HepG2 (cell line): Measurements from ENCODE around the gene PRRT1B. TPM values are rescaled to one million over a fixed set of nuclear protein-coding genes. Genes with fewer than 3 reads are reported as not detected.

Experiments
- ATF7 ChIP-seq, 2 experiments: fragments of 450-650 bp in 1 of 2; sonication (generic) in 1 of 2; formaldehyde crosslinking in 1 of 2; IDR thresholded peaks; 2 replicates each; pipeline versions ENCODE4 v1.4.0 to v1.6.1; 2016 to 2020; ENCODE audit warnings: antibody characterized with exemption in 1 of 2, mild to moderate bottlenecking in 1 of 2, missing genetic modification reagents in 1 of 2
- NFKB2 ChIP-seq: sonication (generic); formaldehyde crosslinking; IDR thresholded peaks from 2 replicates; pipeline ENCODE4 v1.4.0; 2020; ENCODE audit warnings: missing genetic modification reagents, borderline replicate concordance
- NFRKB ChIP-seq: fragments of 450-650 bp; IDR thresholded peaks from 2 replicates; pipeline ENCODE4 v1.6.1; 2017
- NR1H2 ChIP-seq: sonication (generic); formaldehyde crosslinking; IDR thresholded peaks from 2 replicates; pipeline ENCODE4 v1.8.1; 2022; ENCODE audit warnings: low read depth, missing genetic modification reagents, borderline replicate concordance
- SPEN ChIP-seq: sonication (generic); formaldehyde crosslinking; IDR thresholded peaks from 2 replicates; pipeline ENCODE4 v1.5.1; 2020; ENCODE audit warnings: low read depth, mild to moderate bottlenecking, missing genetic modification reagents
- ZNF292 ChIP-seq: sonication (generic); formaldehyde crosslinking; IDR thresholded peaks from 2 replicates; pipeline ENCODE4 v1.8.1; 2022; ENCODE audit warnings: mild to moderate bottlenecking, low read depth, missing genetic modification reagents, borderline replicate concordance
- ZNF451 ChIP-seq: sonication (generic); formaldehyde crosslinking; IDR thresholded peaks from 2 replicates; pipeline ENCODE4 v1.5.0; 2020; ENCODE audit warnings: mild to moderate bottlenecking, missing genetic modification reagents
- ZNF607 ChIP-seq: sonication (generic); formaldehyde crosslinking; IDR thresholded peaks from 2 replicates; pipeline ENCODE4 v1.5.1; 2020; ENCODE audit warnings: missing genetic modification reagents, mild to moderate bottlenecking, borderline replicate concordance
- ZNF737 ChIP-seq: sonication (generic); formaldehyde crosslinking; IDR thresholded peaks from 2 replicates; pipeline ENCODE4 v1.5.0; 2020; ENCODE audit warnings: missing genetic modification reagents, mild to moderate bottlenecking, borderline replicate concordance
- ZNF780A ChIP-seq: sonication (generic); formaldehyde crosslinking; IDR thresholded peaks from 2 replicates; pipeline ENCODE4 v1.8.0; 2022; ENCODE audit warnings: mild to moderate bottlenecking, missing genetic modification reagents, moderate library complexity
- ZSCAN25 ChIP-seq: sonication (generic); formaldehyde crosslinking; IDR thresholded peaks from 2 replicates; pipeline ENCODE4 v1.8.0; 2022; ENCODE audit warnings: mild to moderate bottlenecking, missing genetic modification reagents
- polyA plus RNA-seq, 8 experiments: library from polyadenylated mRNA; depleted of rRNA in 3 of 8; stranded (reverse) in 7 of 8; unstranded in 1 of 8; fragments of >200 nt; fragmentation: Illumina TruSeq in 4 of 8; extraction: Trizol in 4 of 8; gene quantifications; 2 replicates each; pipeline versions ENCODE4 v1.2.1 to v1.2.3, GENCODE V29; 2011 to 2016; ENCODE audit warnings: low read depth in 4 of 8, missing spikeins in 1 of 8, mixed read lengths in 1 of 8; ENCODE audit not compliant: insufficient read depth in 1 of 8
- total RNA-seq, 5 experiments: library from RNA; depleted of rRNA; stranded (reverse); fragments of >200 nt; fragmentation: Illumina TruSeq; extraction: Trizol; gene quantifications; 2 replicates each; pipeline ENCODE4 v1.2.3, GENCODE V29; 2016; ENCODE audit warnings: low read depth in 1 of 5
- TF ChIP-seq, protein P1 (sequence below): sonication (generic); formaldehyde crosslinking; IDR thresholded peaks from 2 replicates; pipeline ENCODE4 v1.9.0; 2022; ENCODE audit warnings: low read depth, missing genetic modification reagents
- TF ChIP-seq, protein P2 (sequence below): sonication (generic); formaldehyde crosslinking; IDR thresholded peaks from 2 replicates; pipeline ENCODE4 v1.5.1; 2020; ENCODE audit warnings: mild to moderate bottlenecking, moderate library complexity, missing genetic modification reagents
- TF ChIP-seq, protein P3 (sequence below): sonication (generic); formaldehyde crosslinking; IDR thresholded peaks from 2 replicates; pipeline ENCODE4 v1.4.0; 2020; ENCODE audit warnings: mild to moderate bottlenecking, missing genetic modification reagents

PRRT1B gene
- total and polyA plus RNA-seq, 2 of the 13 experiments (the other 11 are each of a cell fraction or from before 2014, with no cell fraction given), result not detected

DNA sequence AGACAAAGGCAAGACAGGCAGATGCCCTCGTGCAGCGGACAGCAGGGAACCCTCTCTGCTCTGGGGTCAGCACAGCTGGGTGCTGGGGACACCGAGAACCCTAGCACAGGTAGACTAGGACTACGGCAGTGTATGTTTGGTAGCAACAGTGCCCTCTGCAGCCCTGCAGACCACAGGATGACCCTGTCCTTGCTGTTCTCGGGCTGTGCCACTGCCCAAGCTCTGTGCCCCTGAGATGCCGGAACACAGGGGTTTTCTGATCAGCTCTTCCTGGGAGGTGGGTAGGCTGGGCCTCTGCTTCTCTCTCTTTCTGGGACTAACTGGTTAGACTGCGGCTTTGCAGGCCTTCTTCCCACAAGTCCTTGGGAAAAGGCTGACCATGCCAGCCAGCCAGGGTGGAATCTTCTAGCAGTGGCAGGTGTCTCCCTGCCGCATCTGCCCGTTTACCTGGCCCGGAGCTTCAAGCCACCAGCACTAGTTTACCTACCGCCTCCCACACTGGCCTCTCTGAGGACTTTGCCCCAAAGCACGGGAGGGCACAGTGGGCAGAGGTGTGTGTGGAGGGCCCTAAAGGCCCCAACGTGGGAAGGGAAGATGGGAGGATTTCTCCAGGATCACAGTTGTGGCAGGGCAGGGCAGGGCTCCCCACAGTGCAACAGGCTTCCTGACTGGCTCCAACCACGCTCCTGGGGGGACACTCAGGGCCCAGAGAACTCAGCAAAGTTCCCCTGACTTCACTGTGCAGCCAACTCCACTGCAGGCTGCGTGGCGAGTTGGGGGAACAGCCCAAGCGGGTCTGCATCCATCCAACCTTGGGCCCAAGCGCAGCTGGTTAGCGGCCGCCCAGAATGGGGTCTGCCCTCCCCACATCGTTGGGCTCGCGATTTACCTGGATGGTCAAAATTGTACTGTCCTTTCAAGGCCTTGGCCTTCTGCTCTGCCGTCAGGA, 15.5 kb upstream of the PRRT1B start (continued):
- TF ChIP-seq ATF7 (IDR thresholded peaks at IDR 0.05), result no peak
- 0 out of 2 replicates have a peak, but pooled peaks have one; percentile 3 for TF ChIP-seq ATF7 (CRISPR knock-in tag; IDR thresholded peaks at IDR 0.05)
- 0 out of 2 replicates have a peak, but pooled peaks have one; percentile 33 for TF ChIP-seq ZNF451 (CRISPR knock-in tag)
- TF ChIP-seq, protein P1, sequence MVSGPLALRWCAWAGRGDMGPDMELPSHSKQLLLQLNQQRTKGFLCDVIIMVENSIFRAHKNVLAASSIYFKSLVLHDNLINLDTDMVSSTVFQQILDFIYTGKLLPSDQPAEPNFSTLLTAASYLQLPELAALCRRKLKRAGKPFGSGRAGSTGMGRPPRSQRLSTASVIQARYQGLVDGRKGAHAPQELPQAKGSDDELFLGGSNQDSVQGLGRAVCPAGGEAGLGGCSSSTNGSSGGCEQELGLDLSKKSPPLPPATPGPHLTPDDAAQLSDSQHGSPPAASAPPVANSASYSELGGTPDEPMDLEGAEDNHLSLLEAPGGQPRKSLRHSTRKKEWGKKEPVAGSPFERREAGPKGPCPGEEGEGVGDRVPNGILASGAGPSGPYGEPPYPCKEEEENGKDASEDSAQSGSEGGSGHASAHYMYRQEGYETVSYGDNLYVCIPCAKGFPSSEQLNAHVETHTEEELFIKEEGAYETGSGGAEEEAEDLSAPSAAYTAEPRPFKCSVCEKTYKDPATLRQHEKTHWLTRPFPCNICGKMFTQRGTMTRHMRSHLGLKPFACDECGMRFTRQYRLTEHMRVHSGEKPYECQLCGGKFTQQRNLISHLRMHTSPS (CRISPR knock-in tag), result peak; percentile 66; the same call in 1 of the 2 replicates
- 0 out of 2 replicates have a peak, but pooled peaks have one; percentile 41 for TF ChIP-seq ZNF292 (CRISPR knock-in tag)
- TF ChIP-seq SPEN (CRISPR knock-in tag), result peak; percentile 67
- TF ChIP-seq NFRKB, result no peak
- TF ChIP-seq NFKB2 (CRISPR knock-in tag), result 0 out of 2 replicates have a peak, but pooled peaks have one; percentile 58
- TF ChIP-seq ZNF780A (CRISPR knock-in tag), result no peak
- TF ChIP-seq, protein P2, sequence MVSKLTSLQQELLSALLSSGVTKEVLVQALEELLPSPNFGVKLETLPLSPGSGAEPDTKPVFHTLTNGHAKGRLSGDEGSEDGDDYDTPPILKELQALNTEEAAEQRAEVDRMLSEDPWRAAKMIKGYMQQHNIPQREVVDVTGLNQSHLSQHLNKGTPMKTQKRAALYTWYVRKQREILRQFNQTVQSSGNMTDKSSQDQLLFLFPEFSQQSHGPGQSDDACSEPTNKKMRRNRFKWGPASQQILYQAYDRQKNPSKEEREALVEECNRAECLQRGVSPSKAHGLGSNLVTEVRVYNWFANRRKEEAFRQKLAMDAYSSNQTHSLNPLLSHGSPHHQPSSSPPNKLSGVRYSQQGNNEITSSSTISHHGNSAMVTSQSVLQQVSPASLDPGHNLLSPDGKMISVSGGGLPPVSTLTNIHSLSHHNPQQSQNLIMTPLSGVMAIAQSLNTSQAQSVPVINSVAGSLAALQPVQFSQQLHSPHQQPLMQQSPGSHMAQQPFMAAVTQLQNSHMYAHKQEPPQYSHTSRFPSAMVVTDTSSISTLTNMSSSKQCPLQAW (CRISPR knock-in tag), result peak; percentile 20; the same call in 1 of the 2 replicates
- TF ChIP-seq NR1H2 (CRISPR knock-in tag), result no peak
- no peak for TF ChIP-seq ZNF737
- 0 out of 2 replicates have a peak, but pooled peaks have one; percentile 27 for TF ChIP-seq ZNF607
- peak; percentile 97 for TF ChIP-seq ZSCAN25 (CRISPR knock-in tag)
- TF ChIP-seq, protein P3, sequence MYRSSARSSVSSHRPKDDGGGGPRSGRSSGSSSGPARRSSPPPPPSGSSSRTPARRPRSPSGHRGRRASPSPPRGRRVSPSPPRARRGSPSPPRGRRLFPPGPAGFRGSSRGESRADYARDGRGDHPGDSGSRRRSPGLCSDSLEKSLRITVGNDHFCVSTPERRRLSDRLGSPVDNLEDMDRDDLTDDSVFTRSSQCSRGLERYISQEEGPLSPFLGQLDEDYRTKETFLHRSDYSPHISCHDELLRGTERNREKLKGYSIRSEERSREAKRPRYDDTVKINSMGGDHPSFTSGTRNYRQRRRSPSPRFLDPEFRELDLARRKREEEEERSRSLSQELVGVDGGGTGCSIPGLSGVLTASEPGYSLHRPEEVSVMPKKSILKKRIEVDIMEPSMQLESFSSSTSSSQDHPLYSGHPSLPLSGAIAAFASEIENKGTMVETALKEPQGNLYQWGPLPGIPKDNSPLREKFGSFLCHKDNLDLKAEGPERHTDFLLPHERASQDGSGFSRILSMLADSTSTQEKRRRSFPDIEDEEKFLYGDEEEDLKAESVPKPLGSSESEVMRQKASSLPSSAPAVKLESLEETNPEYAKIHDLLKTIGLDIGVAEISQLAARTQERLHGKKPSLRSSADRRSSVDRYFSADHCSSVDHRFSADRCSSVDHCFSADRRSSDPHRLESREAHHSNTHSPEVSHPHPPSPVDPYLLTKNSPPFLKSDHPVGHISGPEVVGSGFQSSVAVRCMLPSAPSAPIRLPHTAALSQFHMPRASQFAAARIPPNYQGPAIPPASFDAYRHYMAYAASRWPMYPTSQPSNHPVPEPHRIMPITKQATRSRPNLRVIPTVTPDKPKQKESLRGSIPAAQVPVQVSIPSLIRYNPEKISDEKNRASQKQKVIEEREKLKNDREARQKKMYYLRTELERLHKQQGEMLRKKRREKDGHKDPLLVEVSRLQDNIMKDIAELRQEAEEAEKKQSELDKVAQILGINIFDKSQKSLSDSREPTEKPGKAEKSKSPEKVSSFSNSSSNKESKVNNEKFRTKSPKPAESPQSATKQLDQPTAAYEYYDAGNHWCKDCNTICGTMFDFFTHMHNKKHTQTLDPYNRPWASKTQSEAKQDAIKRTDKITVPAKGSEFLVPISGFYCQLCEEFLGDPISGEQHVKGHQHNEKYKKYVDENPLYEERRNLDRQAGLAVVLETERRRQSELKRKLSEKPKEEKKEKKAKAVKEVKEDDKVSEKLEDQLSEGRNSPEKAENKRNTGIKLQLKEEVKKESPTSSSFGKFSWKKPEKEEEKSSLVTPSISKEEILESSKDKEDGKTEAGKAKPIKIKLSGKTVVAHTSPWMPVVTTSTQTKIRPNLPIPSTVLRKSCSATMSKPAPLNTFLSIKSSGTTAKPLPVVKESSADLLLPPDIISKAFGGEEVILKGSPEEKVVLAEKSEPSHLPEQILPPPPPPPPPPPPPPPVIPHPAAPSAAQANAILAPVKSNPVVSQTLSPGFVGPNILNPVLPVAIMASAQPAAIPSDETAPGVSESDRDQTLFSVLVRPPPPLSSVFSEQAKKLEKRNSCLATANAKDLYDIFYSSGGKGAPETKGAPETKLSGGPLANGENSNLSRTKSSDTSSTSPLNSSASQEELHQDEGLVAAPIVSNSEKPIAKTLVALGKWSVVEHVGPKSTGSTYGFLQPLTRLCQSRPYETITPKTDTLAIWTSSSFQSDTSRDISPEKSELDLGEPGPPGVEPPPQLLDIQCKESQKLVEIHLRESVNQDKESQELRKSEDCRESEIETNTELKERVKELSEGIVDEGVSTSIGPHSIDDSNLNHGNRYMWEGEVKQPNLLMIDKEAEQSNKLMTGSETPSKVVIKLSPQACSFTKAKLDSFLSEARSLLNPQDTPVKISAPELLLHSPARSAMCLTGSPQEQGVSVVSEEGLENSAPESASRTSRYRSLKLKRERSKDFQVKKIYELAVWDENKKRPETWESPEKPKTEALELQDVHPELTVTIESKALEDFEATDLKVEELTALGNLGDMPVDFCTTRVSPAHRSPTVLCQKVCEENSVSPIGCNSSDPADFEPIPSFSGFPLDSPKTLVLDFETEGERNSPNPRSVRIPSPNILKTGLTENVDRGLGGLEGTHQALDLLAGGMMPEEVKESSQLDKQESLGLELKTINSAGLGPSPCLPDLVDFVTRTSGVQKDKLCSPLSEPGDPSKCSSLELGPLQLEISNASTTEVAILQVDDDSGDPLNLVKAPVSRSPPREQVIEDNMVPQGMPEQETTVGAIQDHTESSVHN (CRISPR knock-in tag), result peak; percentile 12; the same call in 1 of the 2 replicates
